OCI-LY7 (cell line): ENCODE data around the gene SMKR1. TPM values are rescaled to one million over a fixed set of nuclear protein-coding genes. Genes with fewer than 3 reads are reported as not detected.

Experiments used
- BruUV-seq: library from RNA; stranded (reverse); fragments of 400-500 nt; replicated peaks from 2 replicates; lab custom pipeline; 2021; lab: Mats Ljungman, UMichigan
- CTCF ChIA-PET: fragments of 300-600 bp; sonication (Branson Sonifier 250); formaldehyde crosslinking; loops from one replicate; lab custom pipeline; 2022; ENCODE audit warnings: antibody characterized with exemption; ENCODE audit not compliant: unreplicated experiment; lab: Charles Lee
- POLR2A ChIA-PET: fragments of 300-600 bp; sonication (Branson Sonifier 250); formaldehyde crosslinking; loops from one replicate; lab custom pipeline; 2022; ENCODE audit warnings: antibody characterized with exemption; lab: Charles Lee
- DNase-seq: peaks from one replicate; pipeline ENCODE4 v3.0.0-alpha.2; 2015; ENCODE audit warnings: low spot score
- H2AFZ ChIP-seq: fragments of 200-600 bp; sonication (generic), shearing (Covaris generic); 2 replicates; pipeline ENCODE4 v1.6.1; 2014; ENCODE audit warnings: mild to moderate bottlenecking, antibody characterized with exemption, low read length, moderate library complexity
- H3K27ac ChIP-seq: fragments of 200-600 bp; sonication (generic); 2 replicates; pipeline ENCODE4 v1.5.1; 2014; ENCODE audit warnings: mixed run types, low read depth, mild to moderate bottlenecking, moderate library complexity, low read length, inconsistent platforms; ENCODE audit not compliant: poor library complexity, severe bottlenecking
- H3K36me3 ChIP-seq: fragments of 200-600 bp; sonication (generic); 2 replicates; pipeline ENCODE4 v1.6.1; 2014; ENCODE audit warnings: mild to moderate bottlenecking, antibody characterized with exemption, low read length, moderate library complexity, mixed read lengths; ENCODE audit not compliant: insufficient read depth
- H3K4me1 ChIP-seq: fragments of 200-600 bp; sonication (generic); 2 replicates; pipeline ENCODE4 v1.5.1; 2014; ENCODE audit warnings: mild to moderate bottlenecking, low read length; ENCODE audit not compliant: insufficient read depth, poor library complexity, severe bottlenecking
- H3K4me2 ChIP-seq: fragments of 200-600 bp; sonication (generic); 2 replicates; pipeline ENCODE4 v1.6.1; 2014; ENCODE audit warnings: mild to moderate bottlenecking, low read length
- H3K4me3 ChIP-seq: fragments of 200-600 bp; sonication (generic); 2 replicates; pipeline ENCODE4 v1.5.1; 2014; ENCODE audit warnings: mild to moderate bottlenecking, low read depth, low read length; ENCODE audit not compliant: poor library complexity, severe bottlenecking
- H3K79me2 ChIP-seq: fragments of 200-600 bp; sonication (generic); 2 replicates; pipeline ENCODE4 v1.6.1; 2016; ENCODE audit warnings: low read depth, mild to moderate bottlenecking, low read length, moderate library complexity, mixed read lengths; ENCODE audit not compliant: insufficient read depth
- H3K9me2 ChIP-seq: fragments of 200-600 bp; sonication (generic); 2 replicates; pipeline ENCODE4 v1.6.1; 2016; ENCODE audit warnings: mild to moderate bottlenecking, low read length, mixed read lengths; ENCODE audit not compliant: insufficient read depth
- H3K9me3 ChIP-seq: fragments of 200-600 bp; sonication (generic); 2 replicates; pipeline ENCODE4 v1.6.1; 2014; ENCODE audit warnings: mild to moderate bottlenecking, mixed run types, low read length, mixed read lengths
- H4K20me1 ChIP-seq: fragments of 200-600 bp; sonication (generic); 2 replicates; pipeline ENCODE4 v1.6.1; 2014; ENCODE audit warnings: mild to moderate bottlenecking, antibody characterized with exemption, low read length, moderate library complexity, mixed read lengths; ENCODE audit not compliant: insufficient read depth
- CTCF ChIP-seq: fragments of 200-600 bp; sonication (generic); conservative IDR thresholded peaks from 2 replicates; pipeline ENCODE4 v1.5.1; 2014; ENCODE audit warnings: mild to moderate bottlenecking, antibody characterized with exemption, low read length, moderate library complexity, mixed read lengths
- EZH2phosphoT487 ChIP-seq: fragments of 200-600 bp; sonication (generic); IDR thresholded peaks from 2 replicates; pipeline ENCODE4 v1.6.1; 2018; ENCODE audit warnings: low read depth, borderline replicate concordance, mild to moderate bottlenecking, mixed run types, antibody characterized with exemption, low read length, moderate library complexity, mixed read lengths
- intact Hi-C: fragments of 100-400 bp; cut with micrococcal nuclease; formaldehyde crosslinking; loops from one replicate; pipeline ENCODE4 v1.10.0; 2022; ENCODE audit not compliant: unreplicated experiment
- small RNA-seq: library from RNA; depleted of rRNA; stranded (forward); fragments of <200 nt; gene quantifications from one replicate; pipeline ENCODE3, GENCODE V24; 2014
- total RNA-seq, 2 experiments: library from RNA; depleted of rRNA in 1 of 2; stranded (reverse); fragments of >200 nt in 1 of 2; shearing (Covaris generic) in 1 of 2; gene quantifications; 2 replicates each; pipeline ENCODE4 v1.2.3, GENCODE V29; 2014 to 2022

The SMKR1 gene
- total RNA-seq, 2 experiments from 2014 or later, result not detected

GRCh38 chr7:129560831-129561230 is 58.5 kb downstream of the SMKR1 start:
- no TSS peak for BruUV-seq
- H3K79me2 ChIP-seq, result no peaks in the 10 kb centered on the region
- no peak overlapping the region for H2AFZ ChIP-seq
- POLR2A ChIA-PET, result no interaction called here
- CTCF ChIA-PET, result no interaction called here
- H3K36me3 ChIP-seq, result no peaks in the 10 kb centered on the region
- no peaks in the 10 kb centered on the region for H3K4me1 ChIP-seq
- H3K4me3 ChIP-seq, result no peak overlapping the region
- no peaks in the 10 kb centered on the region for H3K9me3 ChIP-seq
- no peaks in the 10 kb centered on the region for H3K9me2 ChIP-seq
- TF ChIP-seq CTCF, result no peak
- H3K27ac ChIP-seq, result no peak overlapping the region
- no peak for DNase-seq
- H3K4me2 ChIP-seq, result no peak overlapping the region
- intact Hi-C loops, result no loop called here
- no peaks in the 10 kb centered on the region for H4K20me1 ChIP-seq

DNA sequence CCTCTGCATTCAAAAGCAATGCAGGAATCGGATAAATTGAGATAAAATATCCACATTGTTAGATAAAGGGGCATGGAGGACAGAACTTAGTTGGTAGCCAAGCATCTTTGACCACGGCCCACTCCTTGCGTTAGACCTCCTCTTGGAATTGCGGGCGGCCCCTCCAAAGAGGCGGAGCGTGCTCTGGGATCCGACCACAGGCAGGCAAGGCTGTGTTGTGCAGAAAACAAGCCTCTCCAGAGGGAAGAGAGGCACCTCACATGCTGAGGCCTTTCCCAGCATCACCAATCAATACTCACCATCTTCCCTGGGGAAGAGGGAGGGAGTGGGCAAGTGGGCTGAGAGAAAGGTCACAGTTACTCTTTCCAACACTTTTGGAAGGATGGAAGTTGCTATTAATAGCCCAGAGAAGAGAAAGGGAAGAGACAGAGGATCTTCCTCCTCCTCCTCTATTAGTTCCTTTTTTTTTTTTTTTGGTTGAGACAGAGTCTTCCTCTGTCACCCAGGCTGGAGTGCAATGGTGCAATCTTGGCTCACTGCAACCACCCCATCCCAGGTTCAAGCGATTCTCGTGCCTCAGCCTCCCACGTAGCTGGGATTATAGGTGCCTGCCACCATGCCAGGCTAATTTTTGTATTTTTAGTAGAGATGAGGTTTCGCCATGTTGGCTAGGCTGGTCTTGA is 59.5 kb downstream of the SMKR1 start:
- Histone ChIP-seq H3K9me2 (no peaks in the 10 kb centered on the region), H3K36me3 (no peaks in the 10 kb centered on the region), H3K4me3 (no peak overlapping the region), H3K9me3 (no peaks in the 10 kb centered on the region), H3K4me2 (no peak overlapping the region), H4K20me1 (no peaks in the 10 kb centered on the region), H3K4me1 (no peaks in the 10 kb centered on the region), H3K27ac (no peak overlapping the region), H3K79me2 (no peaks in the 10 kb centered on the region), H2AFZ (no peak overlapping the region)
- ChIA-PET CTCF (no interaction called here), POLR2A (no interaction called here)
- no TSS peak for BruUV-seq
- intact Hi-C loops, result no loop called here
- no peak for DNase-seq
- TF ChIP-seq EZH2phosphoT487, result no peak
- TF ChIP-seq CTCF, result no peak

Small RNA genes within 50 kb of the gene (small RNA-seq; reads per million reads assigned to genes)
- gene RNU1-72P, result not detected
- not detected for gene SNRPGP3

Other genes starting within 250 kb of the SMKR1 start
- 1.3 and 2.1 TPM in 2 replicates for gene STRIP2, start 68.1 kb upstream of the SMKR1 start, total RNA-seq (2014; rRNA removed; shearing (Covaris generic))
- 4.2 and 4.3 TPM in 2 replicates for gene STRIP2, start 68.1 kb upstream of the SMKR1 start, total RNA-seq (2022)
- 21.4 and 26.5 TPM in 2 replicates for gene NRF1, start 109.2 kb downstream of the SMKR1 start, total RNA-seq (2014; rRNA removed; shearing (Covaris generic))
- 26.9 and 31.9 TPM in 2 replicates for gene NRF1, start 109.2 kb downstream of the SMKR1 start, total RNA-seq (2022)